Vagina (tissue), 2 donors: ENCODE measurements around the gene INTS1.
A peak's percentile ranks its signal among the peaks of the same experiment; 100 is the strongest.

ENCODE experiments used
- CTCF ChIP-seq, 3 experiments: fragments of 450-650 bp in 2 of 3; fragments of 200-600 bp in 1 of 3; sonication (generic) in 1 of 3; IDR thresholded peaks; one replicate each; pipeline ENCODE4 v1.5.1; 2017 to 2019; ENCODE audit warnings: antibody characterized with exemption in 3 of 3, mild to moderate bottlenecking in 2 of 3, moderate library complexity in 2 of 3
- POLR2AphosphoS5 ChIP-seq, 2 donors: sonication (generic); formaldehyde crosslinking; IDR thresholded peaks; one replicate each; pipeline ENCODE4 v1.9.0; 2017; ENCODE audit warnings: antibody characterized with exemption in 2 of 2, mild to moderate bottlenecking in 2 of 2, low read depth in 1 of 2; ENCODE audit not compliant: insufficient read depth in 1 of 2

DNA sequence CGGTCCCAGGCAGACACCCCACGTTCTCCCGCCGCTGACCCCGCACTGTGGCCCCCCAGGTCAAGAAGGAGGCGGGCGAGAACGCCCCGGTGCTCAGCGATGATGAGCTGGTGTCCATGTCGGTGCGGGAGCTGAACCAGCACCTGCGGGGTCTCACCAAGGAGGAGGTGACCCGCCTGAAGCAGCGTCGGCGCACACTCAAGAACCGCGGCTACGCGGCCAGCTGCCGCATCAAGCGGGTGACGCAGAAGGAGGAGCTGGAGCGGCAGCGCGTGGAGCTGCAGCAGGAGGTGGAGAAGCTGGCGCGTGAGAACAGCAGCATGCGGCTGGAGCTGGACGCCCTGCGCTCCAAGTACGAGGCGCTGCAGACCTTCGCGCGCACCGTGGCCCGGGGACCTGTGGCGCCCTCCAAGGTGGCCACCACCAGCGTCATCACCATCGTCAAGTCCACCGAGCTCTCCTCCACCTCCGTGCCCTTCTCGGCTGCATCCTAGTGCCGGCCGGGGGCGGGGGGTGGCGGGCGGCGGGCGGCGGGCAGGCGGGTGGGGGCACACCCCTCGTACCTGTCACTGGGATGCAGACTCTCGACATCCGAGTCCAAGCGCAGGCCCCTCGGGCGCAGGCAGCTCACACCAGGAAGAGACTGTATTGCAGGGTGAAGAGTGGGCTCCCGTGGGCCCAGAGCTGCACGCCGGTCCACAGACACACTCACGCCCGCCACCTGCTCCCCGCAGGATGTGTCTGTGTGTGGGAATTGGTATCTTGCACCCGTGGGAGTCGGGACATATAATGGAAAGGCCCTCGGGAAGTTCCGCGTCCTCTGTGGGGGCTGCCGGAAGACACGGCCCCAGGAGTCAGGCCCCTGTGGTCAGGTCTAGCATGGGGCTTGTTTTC is 35.9 kb upstream of the INTS1 start:
- TF ChIP-seq CTCF (IDR thresholded peaks at IDR 0.05) (no peak), POLR2AphosphoS5 (IDR thresholded peaks at IDR 0.05; ENCODE audit: insufficient read depth in 1 of 2, low read depth in 1 of 2) (peak in 1 of 2 donors; percentile 13)
